HAP-1 (cell line): ENCODE measurements around the gene PIP5K1C.

Experiments
- DNase-seq, 2 experiments: peaks; one replicate each; pipeline ENCODE4 v3.0.0-alpha.2; 2016 to 2020; ENCODE audit warnings: low spot score in 2 of 2
- H3K27me3 ChIP-seq: fragments of 250-450 bp; sonication (Bioruptor Pico); 2 replicates; pipeline ENCODE4 v1.5.1; 2020; ENCODE audit warnings: low read depth, mild to moderate bottlenecking, moderate library complexity
- H3K36me3 ChIP-seq: fragments of 250-450 bp; sonication (Bioruptor Pico); replicated peaks from 2 replicates; pipeline ENCODE4 v1.5.1; 2020; ENCODE audit warnings: mild to moderate bottlenecking
- H3K4me1 ChIP-seq: fragments of 250-450 bp; sonication (Bioruptor Pico); 2 replicates; pipeline ENCODE4 v1.5.1; 2020; ENCODE audit warnings: mild to moderate bottlenecking
- H3K4me3 ChIP-seq: fragments of 250-450 bp; sonication (Bioruptor Pico); 2 replicates; pipeline ENCODE4 v1.5.1; 2020; ENCODE audit warnings: mild to moderate bottlenecking, moderate library complexity
- H3K9me3 ChIP-seq: fragments of 250-450 bp; sonication (Bioruptor Pico); 2 replicates; pipeline ENCODE4 v1.5.1; 2020; ENCODE audit warnings: mild to moderate bottlenecking, moderate library complexity
- in situ Hi-C: fragments of 300-500 bp; cut with MboI; formaldehyde crosslinking; loops from 3 replicates; pipeline ENCODE4 v1.14.3; 2020; ENCODE audit warnings: low sequenced_read_pairs, inconsistent platforms, mixed read lengths

PIP5K1C gene

GRCh38 chr19:3627351-3627723 lies 72.9 kb downstream of the PIP5K1C start:
- Histone ChIP-seq H3K36me3 (peaks cover 12% of the 10 kb centered on the region), H3K4me1 (peaks cover 7% of the 10 kb centered on the region; the same call in 1 of the 2 replicates), H3K27me3 (no peaks in the 10 kb centered on the region), H3K4me3 (peak overlapping the region; percentile 98), H3K9me3 (no peaks in the 10 kb centered on the region)
- in situ Hi-C loops, result no loop called here
- DNase-seq, result no peak

- Histone ChIP-seq H3K4me1 (peaks cover 7% of the 10 kb centered on the region; the same call in 1 of the 2 replicates), H3K27me3 (no peaks in the 10 kb centered on the region), H3K36me3 (peaks cover 12% of the 10 kb centered on the region), H3K9me3 (no peaks in the 10 kb centered on the region), H3K4me3 (peak within 1 kb of the TSS; percentile 98)
- DNase-seq, result peak; percentile 97 to 100
- in situ Hi-C loops, result no loop called here
Observed at GRCh38 chr19:3626473-3627350, 73.6 kb downstream of the PIP5K1C start, which contains the start of gene CACTIN. CACTIN (minus strand) TSS chr19:3626790; CDS start chr19:3626762, 28 bp downstream.

- H3K9me3 ChIP-seq, result no peaks in the 10 kb centered on the region
- peaks cover 7% of the 10 kb centered on the region; the same call in 1 of the 2 replicates for H3K4me1 ChIP-seq
- H3K27me3 ChIP-seq, result no peaks in the 10 kb centered on the region
- peak overlapping the region; percentile 98 for H3K4me3 ChIP-seq
- DNase-seq, result no peak
- H3K36me3 ChIP-seq, result peaks cover 17% of the 10 kb centered on the region
- in situ Hi-C loops, result no loop called here
Observed at GRCh38 chr19:3625996-3626472, 74.2 kb downstream of the PIP5K1C start.

- Histone ChIP-seq H3K36me3 (peaks cover 20% of the 10 kb centered on the region), H3K27me3 (no peaks in the 10 kb centered on the region), H3K4me3 (no peak overlapping the region), H3K4me1 (peaks cover 7% of the 10 kb centered on the region; the same call in 1 of the 2 replicates), H3K9me3 (no peaks in the 10 kb centered on the region)
- in situ Hi-C loops, result no loop called here
- no peak for DNase-seq
Observed at GRCh38 chr19:3623716-3624115, 76.6 kb downstream of the PIP5K1C start.

GRCh38 chr19:3622224-3622623 lies 78.0 kb downstream of the PIP5K1C start:
- H3K4me1 ChIP-seq, result peaks cover 5% of the 10 kb centered on the region; the same call in 1 of the 2 replicates
- H3K4me3 ChIP-seq, result no peak overlapping the region
- no peaks in the 10 kb centered on the region for H3K27me3 ChIP-seq
- DNase-seq, result no peak
- H3K9me3 ChIP-seq, result no peaks in the 10 kb centered on the region
- in situ Hi-C loops, result no loop called here
- peaks cover 20% of the 10 kb centered on the region for H3K36me3 ChIP-seq

GRCh38 chr19:3621689-3622088 lies 78.6 kb downstream of the PIP5K1C start:
- Histone ChIP-seq H3K4me3 (no peak overlapping the region), H3K4me1 (0 out of 2 replicates have a peak, but pooled peaks cover 3% of the 10 kb centered on the region), H3K27me3 (no peaks in the 10 kb centered on the region), H3K9me3 (no peaks in the 10 kb centered on the region), H3K36me3 (peaks cover 23% of the 10 kb centered on the region)
- no peak for DNase-seq
- in situ Hi-C loops, result no loop called here

- no peaks in the 10 kb centered on the region for H3K9me3 ChIP-seq
- H3K36me3 ChIP-seq, result peaks cover 20% of the 10 kb centered on the region
- H3K4me3 ChIP-seq, result no peak overlapping the region
- no peaks in the 10 kb centered on the region for H3K27me3 ChIP-seq
- DNase-seq, result no peak
- in situ Hi-C loops, result no loop called here
- 0 out of 2 replicates have a peak, but pooled peaks cover 3% of the 10 kb centered on the region for H3K4me1 ChIP-seq
Observed at GRCh38 chr19:3620817-3621547, 79.3 kb downstream of the PIP5K1C start.

- peaks cover 20% of the 10 kb centered on the region for H3K36me3 ChIP-seq
- H3K9me3 ChIP-seq, result no peaks in the 10 kb centered on the region
- in situ Hi-C loops, result no loop called here
- H3K4me3 ChIP-seq, result no peak overlapping the region
- H3K4me1 ChIP-seq, result 0 out of 2 replicates have a peak, but pooled peaks cover under 1% of the 10 kb centered on the region
- no peak for DNase-seq
- no peaks in the 10 kb centered on the region for H3K27me3 ChIP-seq
Observed at GRCh38 chr19:3620145-3620816, 80.0 kb downstream of the PIP5K1C start.

GRCh38 chr19:3619631-3620012 lies 80.6 kb downstream of the PIP5K1C start:
- H3K36me3 ChIP-seq, result peaks cover 20% of the 10 kb centered on the region
- H3K9me3 ChIP-seq, result no peaks in the 10 kb centered on the region
- H3K4me1 ChIP-seq, result no peaks in the 10 kb centered on the region
- H3K27me3 ChIP-seq, result no peaks in the 10 kb centered on the region
- DNase-seq, result no peak
- no peak overlapping the region for H3K4me3 ChIP-seq
- in situ Hi-C loops, result no loop called here

- Histone ChIP-seq H3K9me3 (no peaks in the 10 kb centered on the region), H3K4me1 (no peaks in the 10 kb centered on the region), H3K4me3 (no peak overlapping the region), H3K27me3 (no peaks in the 10 kb centered on the region), H3K36me3 (peaks cover 20% of the 10 kb centered on the region)
- no peak for DNase-seq
- in situ Hi-C loops, result no loop called here
Observed at GRCh38 chr19:3618811-3619630, 81.2 kb downstream of the PIP5K1C start.

- Histone ChIP-seq H3K27me3 (no peaks in the 10 kb centered on the region), H3K4me3 (no peak overlapping the region), H3K4me1 (no peaks in the 10 kb centered on the region), H3K9me3 (no peaks in the 10 kb centered on the region), H3K36me3 (peaks cover 19% of the 10 kb centered on the region)
- peak in 1 of 2 experiments; percentile 75 for DNase-seq
- in situ Hi-C loops, result no loop called here
Observed at GRCh38 chr19:3618144-3618810, 82.0 kb downstream of the PIP5K1C start.

- no peaks in the 10 kb centered on the region for H3K27me3 ChIP-seq
- H3K36me3 ChIP-seq, result peaks cover 14% of the 10 kb centered on the region
- no peaks in the 10 kb centered on the region for H3K9me3 ChIP-seq
- DNase-seq, result no peak
- in situ Hi-C loops, result no loop called here
- H3K4me3 ChIP-seq, result no peak overlapping the region
- H3K4me1 ChIP-seq, result no peaks in the 10 kb centered on the region
Observed at GRCh38 chr19:3617463-3617862, 82.8 kb downstream of the PIP5K1C start.
